GM12878 (cell line): ENCODE measurements around the gene VIPR2. TPM values are rescaled to one million over a fixed set of nuclear protein-coding genes. Genes with fewer than 3 reads are reported as not detected.

Experiments used
- ATAC-seq: fragments of 200-7000 bp; cut with Tn5 transposase; 3 replicates; pipeline ENCODE4 v1.9.1; 2020; ENCODE audit warnings: mild to moderate bottlenecking, moderate library complexity
- BruUV-seq: library from RNA; stranded (reverse); fragments of 400-500 nt; replicated peaks from 2 replicates; lab custom pipeline; 2021; lab: Mats Ljungman, UMichigan
- CTCF ChIA-PET: fragments of 300-600 bp; sonication (Branson Sonifier 250); formaldehyde crosslinking; extraction: SDS; loops from one replicate; lab custom pipeline; 2021; ENCODE audit warnings: inconsistent platforms; lab: Yijun Ruan, JAX
- POLR2A ChIA-PET: fragments of 350-600 bp; formaldehyde crosslinking; extraction: SDS; loops from one replicate; lab custom pipeline; 2021; ENCODE audit warnings: inconsistent platforms; lab: Charles Lee
- RAD21 ChIA-PET: fragments of 300-600 bp; sonication (Branson Sonifier 250); formaldehyde crosslinking; loops from one replicate; lab custom pipeline; 2023; ENCODE audit warnings: antibody characterized with exemption; ENCODE audit not compliant: unreplicated experiment; lab: Charles Lee
- SMC1A ChIA-PET: fragments of 300-600 bp; sonication (Branson Sonifier 250); formaldehyde crosslinking; loops from one replicate; lab custom pipeline; 2023; ENCODE audit not compliant: unreplicated experiment, uncharacterized antibody; lab: Charles Lee
- DNase-seq: peaks from one replicate; pipeline ENCODE4 v3.0.0-alpha.2; 2011; ENCODE audit warnings: low read depth, low spot score
- FAIRE-seq: peaks from 3 replicates; lab custom pipeline; 2011; peaks lifted over from hg19 to GRCh38; lab: Jason Lieb, UNC
- H2AFZ ChIP-seq: 2 replicates; pipeline ENCODE4 v1.6.0; 2011; ENCODE audit warnings: low read depth, low read length, control low read depth; ENCODE audit not compliant: control insufficient read depth
- H3K27ac ChIP-seq: 2 replicates; pipeline ENCODE4 v1.5.1; 2011; ENCODE audit warnings: control low read depth; ENCODE audit not compliant: control insufficient read depth, insufficient read depth
- H3K27me3 ChIP-seq, 2 experiments: replicated peaks in 1 of 2; 2 replicates each; pipeline versions ENCODE4 v1.6.0 to v1.6.1; 2011; ENCODE audit warnings: low read length in 1 of 2; ENCODE audit not compliant: control insufficient read depth in 2 of 2, insufficient read depth in 2 of 2
- H3K36me3 ChIP-seq, 2 experiments: 2 replicates each; pipeline ENCODE4 v1.5.1; 2011; ENCODE audit warnings: low read length in 1 of 2; ENCODE audit not compliant: control insufficient read depth in 2 of 2, insufficient read depth in 2 of 2
- H3K4me1 ChIP-seq: 2 replicates; pipeline ENCODE4 v1.6.1; 2011; ENCODE audit warnings: mild to moderate bottlenecking, low read length, moderate library complexity, mixed read lengths; ENCODE audit not compliant: control insufficient read depth, insufficient read depth
- H3K4me2 ChIP-seq: 2 replicates; pipeline ENCODE4 v1.6.0; 2011; ENCODE audit warnings: control low read depth; ENCODE audit not compliant: control insufficient read depth, insufficient read depth
- H3K4me3 ChIP-seq: fragments of 200-600 bp; sonication (generic); 2 replicates; pipeline ENCODE4 v1.5.1; 2016
- H3K79me2 ChIP-seq: 2 replicates; pipeline ENCODE4 v1.6.0; 2011; ENCODE audit warnings: low read length; ENCODE audit not compliant: control insufficient read depth, insufficient read depth
- H3K9ac ChIP-seq: 2 replicates; pipeline ENCODE4 v1.8.0; 2011; ENCODE audit warnings: low read length, control low read depth, mixed read lengths; ENCODE audit not compliant: control insufficient read depth, insufficient read depth
- H3K9me3 ChIP-seq: replicated peaks from 3 replicates; pipeline ENCODE4 v1.5.1; 2011; ENCODE audit warnings: mild to moderate bottlenecking, low read length; ENCODE audit not compliant: control insufficient read depth, insufficient read depth
- H4K20me1 ChIP-seq: 2 replicates; pipeline ENCODE4 v1.6.0; 2011; ENCODE audit not compliant: control insufficient read depth, insufficient read depth
- KDM1A ChIP-seq: fragments of 200-600 bp; sonication (generic); IDR thresholded peaks from 2 replicates; pipeline ENCODE4 v1.6.1; 2016; ENCODE audit warnings: borderline replicate concordance
- NFYA ChIP-seq: IDR thresholded peaks from 2 replicates; pipeline ENCODE4 v1.6.1; 2011; ENCODE audit warnings: low read depth, mild to moderate bottlenecking, low read length, improper control_type of control experiment, borderline replicate concordance
- NR2C1 ChIP-seq: fragments of 450-650 bp; IDR thresholded peaks from 2 replicates; pipeline ENCODE4 v1.6.1; 2017; ENCODE audit warnings: antibody characterized with exemption, mild to moderate bottlenecking, moderate library complexity
- YY1 ChIP-seq: IDR thresholded peaks from 2 replicates; pipeline ENCODE4 v1.6.1; 2011; ENCODE audit warnings: low read depth, mild to moderate bottlenecking, low read length
- WGBS: methylation state at CpG from one replicate; pipeline ENCODE4 v1.1.6; 2016; ENCODE audit warnings: low lambda C conversion rate; ENCODE audit not compliant: insufficient replicate concordance, insufficient coverage; ENCODE audit errors: missing lambda C conversion rate; 5-methylcytosine and 5-hydroxymethylcytosine counted together
- in situ Hi-C: fragments of 300-500 bp; cut with MboI; formaldehyde crosslinking; loops from 9 replicates; pipeline ENCODE4 v1.14.3; 2018; ENCODE audit warnings: mixed read lengths
- intact Hi-C: fragments of 100-400 bp; cut with micrococcal nuclease; formaldehyde crosslinking; loops from one replicate; pipeline ENCODE4 v1.14.2; 2022; ENCODE audit not compliant: unreplicated experiment
- polyA plus RNA-seq, 11 experiments: library from polyadenylated mRNA; depleted of rRNA in 4 of 11; unstranded in 6 of 11; stranded (reverse) in 5 of 11; fragments of >200 nt; fragmentation: Nextera tagmentation in 4 of 11; fragmentation: Illumina TruSeq in 1 of 11; extraction: Ambion mirVana in 4 of 11; extraction: Trizol in 1 of 11; gene quantifications; 1 replicate in 1 of 11; 2 replicates in 10 of 11; pipeline versions ENCODE4 v1.2.1 to v1.2.3, GENCODE V29; 2011 to 2016; ENCODE audit warnings: inconsistent platforms in 2 of 11, missing spikeins in 2 of 11, low read depth in 1 of 11
- total RNA-seq, 4 experiments: library from RNA; depleted of rRNA in 3 of 4; stranded (reverse); fragments of >200 nt in 3 of 4; fragmentation: Illumina TruSeq in 1 of 4; extraction: Trizol in 1 of 4; gene quantifications; 2 replicates each; pipeline versions ENCODE4 v1.2.1 to v1.2.3, GENCODE V29; 2013 to 2021
- TF ChIP-seq, protein P1 (sequence below): IDR thresholded peaks from 2 replicates; pipeline ENCODE4 v1.6.1; 2011; ENCODE audit warnings: mild to moderate bottlenecking, low read depth, low read length, moderate library complexity; ENCODE audit not compliant: insufficient replicate concordance
- TF ChIP-seq, protein P2 (sequence below), 3 experiments: IDR thresholded peaks in 2 of 3; conservative IDR thresholded peaks in 1 of 3; 2 replicates each; pipeline ENCODE4 v1.5.1; 2011; ENCODE audit warnings: low read depth in 3 of 3, low read length in 3 of 3, mild to moderate bottlenecking in 3 of 3, control low read depth in 2 of 3, moderate library complexity in 2 of 3, inconsistent platforms in 1 of 3, mixed read lengths in 1 of 3; ENCODE audit not compliant: control insufficient read depth in 2 of 3, insufficient read depth in 1 of 3; ENCODE audit errors: extremely low read depth in 1 of 3

The VIPR2 gene
- total and polyA plus RNA-seq, 10 of the 15 experiments (the other 5 are each of a cell fraction or from before 2014, with no cell fraction given) = not detected

DNA sequence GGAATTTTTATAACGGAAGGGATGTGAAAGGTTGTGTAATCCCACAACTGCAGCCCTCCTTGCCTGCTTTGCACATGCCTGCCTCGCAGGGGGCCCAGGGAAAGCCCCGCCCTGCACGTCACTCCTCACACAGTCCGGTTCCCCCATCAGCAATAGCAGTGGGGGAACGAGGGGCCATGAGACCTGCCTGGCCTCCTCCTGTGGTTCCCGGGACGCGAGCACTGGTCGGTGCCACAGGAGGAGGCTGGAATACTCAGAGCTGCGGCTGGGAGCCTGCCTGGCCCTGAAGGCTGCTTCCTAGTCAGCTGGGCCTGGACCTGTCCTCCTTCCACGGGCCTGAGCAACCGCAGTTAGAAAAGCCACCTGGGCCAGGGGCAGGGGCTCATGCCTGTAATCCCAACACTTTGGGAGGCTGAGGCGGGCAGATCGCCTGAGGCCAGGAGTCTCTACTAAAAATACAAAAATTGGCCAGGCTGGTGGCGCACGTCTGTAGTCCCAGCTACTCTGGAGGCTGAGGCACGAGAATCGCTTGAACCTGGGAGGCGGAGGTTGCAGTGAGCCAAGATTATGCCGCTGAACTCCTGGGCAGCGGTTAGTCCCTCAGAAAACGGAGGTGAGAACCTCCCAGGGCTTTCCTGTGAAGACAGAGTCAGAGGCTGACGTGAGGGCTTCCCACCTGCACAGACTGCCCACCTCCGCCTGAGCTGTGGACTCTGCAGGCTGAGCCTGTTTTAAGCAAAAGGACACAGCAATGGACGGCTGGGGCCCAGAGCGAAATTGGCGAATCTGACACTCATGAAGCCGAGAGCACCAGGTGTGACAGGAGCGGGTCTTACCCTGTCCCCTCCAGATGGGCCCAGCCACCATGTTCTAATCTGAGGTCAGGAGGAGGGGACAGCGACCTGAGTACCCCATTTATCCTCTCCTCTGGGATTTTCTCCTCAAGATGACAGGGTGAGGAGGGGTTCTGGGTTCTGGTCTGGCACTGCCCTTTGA lies 52.9 kb downstream of the VIPR2 start:
- TF ChIP-seq KDM1A (no peak), NR2C1 (no peak), YY1 (no peak), NFYA (no peak)
- TF ChIP-seq, protein P1, sequence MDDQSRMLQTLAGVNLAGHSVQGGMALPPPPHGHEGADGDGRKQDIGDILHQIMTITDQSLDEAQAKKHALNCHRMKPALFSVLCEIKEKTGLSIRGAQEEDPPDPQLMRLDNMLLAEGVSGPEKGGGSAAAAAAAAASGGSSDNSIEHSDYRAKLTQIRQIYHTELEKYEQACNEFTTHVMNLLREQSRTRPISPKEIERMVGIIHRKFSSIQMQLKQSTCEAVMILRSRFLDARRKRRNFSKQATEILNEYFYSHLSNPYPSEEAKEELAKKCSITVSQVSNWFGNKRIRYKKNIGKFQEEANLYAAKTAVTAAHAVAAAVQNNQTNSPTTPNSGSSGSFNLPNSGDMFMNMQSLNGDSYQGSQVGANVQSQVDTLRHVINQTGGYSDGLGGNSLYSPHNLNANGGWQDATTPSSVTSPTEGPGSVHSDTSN = no peak
- TF ChIP-seq, protein P2, sequence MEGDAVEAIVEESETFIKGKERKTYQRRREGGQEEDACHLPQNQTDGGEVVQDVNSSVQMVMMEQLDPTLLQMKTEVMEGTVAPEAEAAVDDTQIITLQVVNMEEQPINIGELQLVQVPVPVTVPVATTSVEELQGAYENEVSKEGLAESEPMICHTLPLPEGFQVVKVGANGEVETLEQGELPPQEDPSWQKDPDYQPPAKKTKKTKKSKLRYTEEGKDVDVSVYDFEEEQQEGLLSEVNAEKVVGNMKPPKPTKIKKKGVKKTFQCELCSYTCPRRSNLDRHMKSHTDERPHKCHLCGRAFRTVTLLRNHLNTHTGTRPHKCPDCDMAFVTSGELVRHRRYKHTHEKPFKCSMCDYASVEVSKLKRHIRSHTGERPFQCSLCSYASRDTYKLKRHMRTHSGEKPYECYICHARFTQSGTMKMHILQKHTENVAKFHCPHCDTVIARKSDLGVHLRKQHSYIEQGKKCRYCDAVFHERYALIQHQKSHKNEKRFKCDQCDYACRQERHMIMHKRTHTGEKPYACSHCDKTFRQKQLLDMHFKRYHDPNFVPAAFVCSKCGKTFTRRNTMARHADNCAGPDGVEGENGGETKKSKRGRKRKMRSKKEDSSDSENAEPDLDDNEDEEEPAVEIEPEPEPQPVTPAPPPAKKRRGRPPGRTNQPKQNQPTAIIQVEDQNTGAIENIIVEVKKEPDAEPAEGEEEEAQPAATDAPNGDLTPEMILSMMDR (IDR thresholded peaks at IDR 0.05 in 2 of 3, conservative IDR thresholded peaks at IDR 0.05 in 1 of 3; ENCODE audit: control insufficient read depth in 2 of 3, extremely low read depth in 1 of 3, insufficient read depth in 1 of 3, low read depth in 3 of 3, low read length in 3 of 3) = no peak
- in situ Hi-C loops (no loop called here), intact Hi-C loops (no loop called here)
- no TSS peak for BruUV-seq
- ChIA-PET SMC1A (no interaction called here), RAD21 (no interaction called here), POLR2A (no interaction called here), CTCF (no interaction called here)
- DNase-seq (no peak), FAIRE-seq (no peak), ATAC-seq (no peak)
- Histone ChIP-seq H3K4me1 (no peaks in the 10 kb centered on the region), H3K4me3 (no peak overlapping the region), H3K79me2 (no peaks in the 10 kb centered on the region), H3K27ac (no peak overlapping the region), H3K36me3 (no peaks in the 10 kb centered on the region), H3K4me2 (no peak overlapping the region), H3K9ac (no peak overlapping the region), H3K9me3 (no peaks in the 10 kb centered on the region; the same call in 2 of the 3 replicates), H4K20me1 (no peaks in the 10 kb centered on the region), H2AFZ (no peak overlapping the region), H3K27me3 (no peaks in the 10 kb centered on the region)
- WGBS = 49% methylated on average over 31 of the region's 31 CpGs
